SJSA1 (cell line): ENCODE data around the gene DLGAP1. TPM values are rescaled to one million over a fixed set of nuclear protein-coding genes. Genes with fewer than 3 reads are reported as not detected.

Source experiments
- DNase-seq, 2 experiments: peaks; one replicate each; pipeline ENCODE4 v3.0.0-alpha.2; 2015 to 2020; ENCODE audit warnings: low spot score in 2 of 2, low read depth in 1 of 2
- H3K27ac ChIP-seq: fragments of 250-450 bp; sonication (Bioruptor Pico); 2 replicates; pipeline ENCODE4 v1.5.1; 2020; ENCODE audit warnings: mild to moderate bottlenecking, moderate library complexity
- H3K27me3 ChIP-seq: fragments of 250-450 bp; sonication (Bioruptor Pico); replicated peaks from 2 replicates; pipeline ENCODE4 v1.5.1; 2020; ENCODE audit warnings: mild to moderate bottlenecking, moderate library complexity
- H3K36me3 ChIP-seq: fragments of 250-450 bp; sonication (Bioruptor Pico); 2 replicates; pipeline ENCODE4 v1.5.1; 2020; ENCODE audit warnings: mild to moderate bottlenecking
- H3K4me1 ChIP-seq: fragments of 250-450 bp; sonication (Bioruptor Pico); replicated peaks from 2 replicates; pipeline ENCODE4 v1.6.1; 2021; ENCODE audit warnings: mild to moderate bottlenecking
- H3K4me3 ChIP-seq: fragments of 250-450 bp; sonication (Bioruptor Pico); 2 replicates; pipeline ENCODE4 v1.5.1; 2020; ENCODE audit warnings: mild to moderate bottlenecking
- H3K9me3 ChIP-seq: fragments of 250-450 bp; sonication (Bioruptor Pico); replicated peaks from 2 replicates; pipeline ENCODE4 v1.5.1; 2020; ENCODE audit warnings: mild to moderate bottlenecking
- total RNA-seq: library from RNA; depleted of rRNA; stranded (reverse); fragments of >200 nt; shearing (Covaris generic); gene quantifications from 2 replicates; pipeline ENCODE4 v1.2.3, GENCODE V29; 2014

The DLGAP1 gene
- total RNA-seq, 1 experiment from 2014 or later = not detected

DNA sequence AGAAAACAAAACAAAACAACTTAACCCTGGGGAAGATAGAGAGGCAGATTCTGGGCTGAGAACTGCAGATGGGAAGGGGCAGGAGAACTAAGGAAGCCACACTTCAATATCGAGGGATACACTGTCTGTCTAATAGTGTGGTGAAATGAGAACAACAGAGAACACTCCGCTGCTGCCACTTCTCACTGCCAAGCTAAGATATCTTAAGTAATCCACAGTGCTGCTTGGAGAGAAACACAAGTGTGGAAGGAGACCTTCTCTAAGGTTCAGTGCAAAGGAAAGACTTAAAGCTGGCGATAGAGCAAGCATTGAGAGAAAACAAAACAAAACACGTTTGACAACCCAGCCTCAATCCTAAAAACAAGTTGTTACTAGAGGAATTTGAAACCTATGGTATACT lies 37.4 kb downstream of the DLGAP1 start:
- Histone ChIP-seq H3K4me1 (no peaks in the 10 kb centered on the region), H3K36me3 (no peaks in the 10 kb centered on the region), H3K27ac (no peak overlapping the region), H3K4me3 (no peak overlapping the region), H3K27me3 (no peaks in the 10 kb centered on the region), H3K9me3 (no peaks in the 10 kb centered on the region)
- DNase-seq = no peak

DNA sequence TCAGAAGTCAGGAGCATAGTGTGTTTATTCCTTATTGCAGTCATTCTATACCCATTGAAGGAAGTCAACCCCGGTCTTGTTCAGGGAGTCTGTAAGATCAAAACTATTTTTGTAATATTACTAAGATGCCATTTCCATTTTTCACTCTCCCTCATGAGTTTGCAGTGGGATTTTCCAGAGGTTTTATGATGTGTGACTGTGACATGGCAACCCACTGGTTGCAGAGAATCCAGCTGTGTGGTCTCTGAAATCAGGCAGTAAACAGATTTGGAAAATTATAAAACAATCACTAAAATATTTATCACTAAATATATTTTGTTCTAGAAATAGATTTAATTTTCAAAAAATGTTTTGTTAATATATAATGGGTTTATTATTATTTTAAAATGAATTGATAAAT lies 38.1 kb downstream of the DLGAP1 start:
- H3K4me1 ChIP-seq = no peaks in the 10 kb centered on the region
- H3K27me3 ChIP-seq = no peaks in the 10 kb centered on the region

DNA sequence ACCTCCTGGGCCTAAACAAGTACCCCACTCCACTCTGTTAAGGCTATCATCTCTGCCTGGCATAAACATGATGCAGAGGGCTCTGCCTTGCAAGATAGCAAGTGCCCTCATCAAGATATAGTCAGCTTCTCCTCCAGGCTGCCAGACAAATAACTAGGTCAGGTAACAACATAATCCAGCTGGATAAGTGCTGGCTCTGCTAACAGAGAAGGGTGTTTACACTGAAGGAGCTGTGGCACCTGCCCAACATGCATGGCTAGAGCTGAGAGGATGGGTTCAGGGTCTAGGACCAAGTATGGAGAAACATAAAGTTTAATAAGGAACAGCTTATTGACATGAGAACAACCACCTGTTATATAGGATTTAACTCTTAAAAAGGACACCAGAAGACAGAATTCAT lies 42.8 kb downstream of the DLGAP1 start:
- Histone ChIP-seq H3K4me1 (no peaks in the 10 kb centered on the region), H3K36me3 (no peaks in the 10 kb centered on the region), H3K27me3 (no peaks in the 10 kb centered on the region), H3K9me3 (no peaks in the 10 kb centered on the region), H3K27ac (no peak overlapping the region), H3K4me3 (no peak overlapping the region)
- DNase-seq = no peak

More for the DNA sequence above, 38.1 kb downstream of the DLGAP1 start:
- H3K36me3 ChIP-seq = no peaks in the 10 kb centered on the region
- no peak overlapping the region for H3K4me3 ChIP-seq
- H3K9me3 ChIP-seq = no peaks in the 10 kb centered on the region
- DNase-seq = no peak
- H3K27ac ChIP-seq = no peak overlapping the region

DNA sequence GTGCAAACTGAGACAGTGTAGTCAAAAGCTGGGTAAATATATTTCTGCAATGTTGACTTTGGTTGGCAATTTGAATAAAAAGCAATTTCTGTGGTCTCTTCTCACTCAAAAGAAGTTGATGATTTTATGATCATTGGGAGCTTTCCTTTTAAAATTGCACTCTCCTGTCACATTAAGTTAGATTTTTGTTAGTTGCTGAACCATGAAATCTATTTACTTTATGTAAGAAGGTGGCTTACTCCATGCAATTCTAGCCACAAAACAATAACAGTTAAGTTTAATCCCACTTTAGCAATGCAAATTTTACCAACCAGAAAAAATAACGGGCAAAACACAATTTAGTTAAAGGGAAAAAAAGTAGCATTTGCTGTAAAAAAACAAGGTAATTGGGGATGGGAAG lies 48.3 kb downstream of the DLGAP1 start:
- H3K4me3 ChIP-seq = no peak overlapping the region
- no peaks in the 10 kb centered on the region for H3K4me1 ChIP-seq
- H3K27me3 ChIP-seq = no peaks in the 10 kb centered on the region
- no peaks in the 10 kb centered on the region for H3K9me3 ChIP-seq
- H3K27ac ChIP-seq = no peak overlapping the region
- no peak for DNase-seq
- H3K36me3 ChIP-seq = no peaks in the 10 kb centered on the region

DNA sequence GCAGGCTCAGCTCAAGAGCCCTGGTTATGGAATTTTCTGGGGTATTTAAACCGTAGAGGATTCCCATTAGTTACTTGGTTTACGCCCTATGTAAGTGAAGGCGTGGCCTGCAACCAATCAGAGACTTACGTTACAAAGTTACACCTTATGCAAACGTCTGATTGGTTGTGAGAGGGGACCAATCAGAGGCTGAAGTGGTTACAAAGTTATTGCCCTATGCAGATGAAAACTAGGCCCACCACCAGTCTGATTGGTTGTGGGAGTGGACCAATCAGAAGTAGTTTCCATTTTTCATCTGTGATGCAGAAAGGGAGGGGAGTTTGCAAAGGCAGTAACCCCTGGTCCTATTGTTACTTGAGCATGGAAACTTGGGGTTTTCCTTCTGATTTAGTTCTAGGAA lies 49.1 kb downstream of the DLGAP1 start:
- H3K9me3 ChIP-seq = no peaks in the 10 kb centered on the region
- no peaks in the 10 kb centered on the region for H3K27me3 ChIP-seq
- DNase-seq = no peak
- H3K27ac ChIP-seq = no peak overlapping the region
- no peaks in the 10 kb centered on the region for H3K4me1 ChIP-seq
- no peak overlapping the region for H3K4me3 ChIP-seq
- no peaks in the 10 kb centered on the region for H3K36me3 ChIP-seq

DNA sequence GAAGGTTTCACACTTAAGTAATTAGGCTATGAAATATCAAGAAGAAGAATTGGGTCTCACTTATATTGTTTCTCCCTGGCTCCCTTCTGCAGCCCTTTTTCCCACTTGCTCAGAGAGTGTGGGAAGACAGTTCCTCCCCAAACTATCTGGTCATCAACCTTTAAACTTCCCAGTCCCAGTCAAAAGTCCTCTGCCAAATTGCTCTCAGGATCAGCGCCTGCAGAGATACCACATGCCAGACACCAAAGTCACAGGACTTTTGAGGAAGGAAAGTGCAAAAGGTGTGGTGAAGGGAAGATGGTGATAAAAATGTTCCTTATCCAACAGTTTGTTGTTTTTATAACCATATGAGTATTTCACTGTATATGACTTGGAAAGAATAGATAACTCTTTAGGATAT lies 51.3 kb downstream of the DLGAP1 start:
- DNase-seq = no peak
- H3K36me3 ChIP-seq = no peaks in the 10 kb centered on the region
- H3K27me3 ChIP-seq = no peaks in the 10 kb centered on the region
- no peak overlapping the region for H3K4me3 ChIP-seq
- H3K27ac ChIP-seq = no peak overlapping the region
- no peaks in the 10 kb centered on the region for H3K4me1 ChIP-seq
- H3K9me3 ChIP-seq = no peaks in the 10 kb centered on the region

DNA sequence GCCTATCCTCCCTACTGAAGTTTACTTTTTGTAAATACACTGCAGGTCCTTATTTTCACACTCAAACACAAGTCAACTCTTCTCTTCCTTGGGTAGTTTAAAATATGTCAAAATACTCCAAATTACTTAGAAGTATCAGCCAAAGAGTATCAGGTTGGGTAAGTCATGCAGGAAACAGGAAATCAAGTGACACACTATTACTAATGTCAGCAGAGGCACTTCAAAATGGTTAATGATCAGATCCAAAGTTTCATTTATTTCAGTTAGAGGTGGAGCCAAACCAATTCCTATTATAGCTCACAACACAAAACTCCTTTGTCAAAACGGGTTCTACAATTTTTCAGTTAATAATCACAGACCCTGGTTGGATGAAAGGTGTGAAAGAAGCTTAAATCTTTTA lies 54.2 kb downstream of the DLGAP1 start:
- 0 out of 2 replicates have a peak, but pooled peaks cover 2% of the 10 kb centered on the region for H3K27me3 ChIP-seq
- no peaks in the 10 kb centered on the region for H3K4me1 ChIP-seq
- no peaks in the 10 kb centered on the region for H3K9me3 ChIP-seq
- no peak overlapping the region for H3K27ac ChIP-seq
- H3K36me3 ChIP-seq = no peaks in the 10 kb centered on the region
- no peak overlapping the region for H3K4me3 ChIP-seq
- no peak for DNase-seq

DNA sequence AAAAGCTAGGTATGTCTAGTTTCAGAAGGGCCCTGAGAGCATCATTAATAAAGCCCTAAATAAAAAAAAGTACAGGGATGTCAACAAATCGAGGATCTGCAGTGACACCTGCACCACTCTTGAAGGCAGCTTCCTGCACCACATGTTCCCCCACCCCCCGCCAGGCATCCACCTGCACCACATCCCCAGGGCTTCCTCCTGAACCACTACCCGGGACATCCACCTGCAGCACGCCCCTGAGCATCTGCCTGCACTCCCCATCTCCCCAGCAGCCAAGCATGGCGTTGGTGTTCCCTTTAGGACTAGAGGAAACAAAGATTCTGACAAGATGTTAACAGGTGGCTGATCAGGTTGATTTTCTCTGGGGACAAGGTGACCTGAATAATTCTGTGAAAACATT lies 55.2 kb downstream of the DLGAP1 start:
- Histone ChIP-seq H3K9me3 (no peaks in the 10 kb centered on the region), H3K4me3 (no peak overlapping the region)
- DNase-seq = no peak

DNA sequence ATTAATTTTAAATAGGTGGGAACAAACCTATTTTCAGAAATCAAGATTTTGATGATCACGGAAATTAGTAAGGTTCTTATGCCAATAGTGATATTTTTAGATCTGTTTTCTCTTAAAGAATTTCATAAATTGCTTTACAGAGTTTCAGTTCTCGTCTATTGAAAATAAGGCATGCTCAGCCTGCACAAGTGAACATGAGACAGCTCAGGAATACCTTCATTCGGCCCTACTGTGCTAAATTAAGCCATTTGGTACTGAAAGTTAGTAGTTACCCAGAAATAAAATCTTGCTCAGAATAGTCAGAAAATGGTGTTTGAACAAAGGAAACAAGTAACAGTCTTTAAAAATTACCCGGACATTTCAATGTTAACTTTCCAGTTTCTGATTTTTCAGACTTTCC lies 60.4 kb downstream of the DLGAP1 start:
- no peak overlapping the region for H3K4me3 ChIP-seq
- H3K4me1 ChIP-seq = no peaks in the 10 kb centered on the region
- no peak overlapping the region for H3K27ac ChIP-seq
- H3K9me3 ChIP-seq = no peaks in the 10 kb centered on the region
- H3K27me3 ChIP-seq = 0 out of 2 replicates have a peak, but pooled peaks cover 2% of the 10 kb centered on the region
- no peaks in the 10 kb centered on the region for H3K36me3 ChIP-seq
- no peak for DNase-seq

More for the DNA sequence above, 55.2 kb downstream of the DLGAP1 start:
- Histone ChIP-seq H3K4me1 (no peaks in the 10 kb centered on the region), H3K36me3 (no peaks in the 10 kb centered on the region), H3K27me3 (0 out of 2 replicates have a peak, but pooled peaks cover 2% of the 10 kb centered on the region), H3K27ac (no peak overlapping the region)

DNA sequence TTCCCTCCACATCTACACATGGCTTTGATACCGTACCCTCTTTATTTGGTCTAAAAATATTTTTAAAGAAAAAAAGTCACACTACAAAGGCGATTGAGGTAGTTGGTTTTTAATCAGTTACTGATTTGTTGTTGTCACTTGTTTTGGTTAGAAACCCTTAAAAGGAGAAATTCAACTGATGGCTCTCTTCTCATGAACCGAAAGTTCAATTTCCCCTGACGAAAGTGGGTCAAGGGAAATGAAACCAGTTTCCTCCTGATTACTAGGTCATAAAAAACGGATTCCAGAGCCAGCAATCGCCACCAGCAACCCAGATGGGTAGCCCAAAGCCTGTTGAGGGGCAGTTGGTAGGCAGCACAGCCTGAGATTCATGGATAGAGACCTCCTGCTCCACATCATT lies 63.2 kb downstream of the DLGAP1 start:
- no peak for DNase-seq
- H3K27me3 ChIP-seq = no peaks in the 10 kb centered on the region
- H3K27ac ChIP-seq = no peak overlapping the region
- no peaks in the 10 kb centered on the region for H3K36me3 ChIP-seq
- no peaks in the 10 kb centered on the region for H3K9me3 ChIP-seq
- no peak overlapping the region for H3K4me3 ChIP-seq
- H3K4me1 ChIP-seq = no peaks in the 10 kb centered on the region

DNA sequence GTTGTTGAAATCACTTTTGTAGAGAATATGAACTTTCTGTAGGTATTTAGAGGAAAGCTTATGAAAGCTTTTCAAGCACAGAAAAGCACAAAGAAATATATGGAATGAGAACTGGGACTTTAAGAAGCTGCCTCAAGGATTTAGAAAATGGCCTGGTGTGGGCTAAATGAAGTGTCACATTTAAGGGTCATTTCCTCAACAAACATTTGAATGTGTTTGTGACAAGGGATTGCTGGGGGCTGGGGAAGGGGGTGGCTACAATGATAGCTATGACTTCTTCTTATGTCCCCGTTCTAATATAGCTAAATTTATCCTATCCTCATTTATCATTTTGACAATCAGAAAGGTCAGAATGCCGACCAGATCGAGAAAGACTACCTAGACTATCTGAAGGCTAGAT lies 69.2 kb downstream of the DLGAP1 start:
- Histone ChIP-seq H3K27ac (no peak overlapping the region), H3K36me3 (no peaks in the 10 kb centered on the region), H3K27me3 (no peaks in the 10 kb centered on the region; the same call in 1 of the 2 replicates), H3K4me1 (no peaks in the 10 kb centered on the region), H3K4me3 (no peak overlapping the region), H3K9me3 (no peaks in the 10 kb centered on the region)
- DNase-seq = no peak

DNA sequence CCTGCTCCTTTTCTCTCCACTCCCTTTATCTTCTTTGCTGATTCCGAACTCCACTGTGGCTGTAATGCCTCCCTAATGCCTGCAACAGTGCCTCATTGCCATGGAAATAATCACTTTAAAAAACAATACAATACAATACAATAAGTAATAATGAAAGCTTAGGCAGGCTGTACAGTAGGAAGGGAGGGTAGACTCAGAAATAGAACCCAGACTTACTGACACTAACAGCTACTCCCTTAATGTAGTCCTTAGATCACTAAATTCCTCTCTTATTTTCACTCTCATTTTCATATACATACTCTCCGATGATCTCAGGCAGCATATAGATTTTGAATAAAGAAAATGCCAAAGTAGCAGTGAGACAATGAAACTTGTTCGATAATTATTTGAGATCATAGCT lies 70.2 kb downstream of the DLGAP1 start:
- no peaks in the 10 kb centered on the region for H3K9me3 ChIP-seq
- no peaks in the 10 kb centered on the region; the same call in 1 of the 2 replicates for H3K27me3 ChIP-seq
- DNase-seq = no peak
- no peak overlapping the region for H3K27ac ChIP-seq
- no peaks in the 10 kb centered on the region for H3K4me1 ChIP-seq
- H3K36me3 ChIP-seq = no peaks in the 10 kb centered on the region
- H3K4me3 ChIP-seq = no peak overlapping the region

DNA sequence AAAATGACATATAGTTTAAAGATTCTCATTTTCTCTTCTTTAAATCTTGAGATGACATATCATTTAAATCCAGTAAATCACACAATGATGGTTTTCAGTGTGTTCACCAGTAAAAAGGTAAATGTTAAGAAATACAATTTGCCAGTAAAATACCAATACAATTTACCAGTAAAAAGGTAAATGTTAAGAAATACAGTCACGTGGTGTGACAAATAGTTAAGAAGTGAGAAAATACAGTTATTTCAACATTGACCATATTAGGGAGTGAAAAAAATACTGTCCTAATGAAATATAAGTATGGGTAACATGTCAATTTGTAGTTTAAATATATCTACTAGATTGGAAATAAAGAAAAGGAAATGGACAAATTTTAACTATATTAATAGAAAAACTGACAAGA lies 80.5 kb downstream of the DLGAP1 start:
- Histone ChIP-seq H3K9me3 (no peaks in the 10 kb centered on the region), H3K36me3 (no peaks in the 10 kb centered on the region), H3K4me3 (no peak overlapping the region), H3K27ac (no peak overlapping the region), H3K4me1 (no peaks in the 10 kb centered on the region), H3K27me3 (no peaks in the 10 kb centered on the region)
- DNase-seq = no peak

DNA sequence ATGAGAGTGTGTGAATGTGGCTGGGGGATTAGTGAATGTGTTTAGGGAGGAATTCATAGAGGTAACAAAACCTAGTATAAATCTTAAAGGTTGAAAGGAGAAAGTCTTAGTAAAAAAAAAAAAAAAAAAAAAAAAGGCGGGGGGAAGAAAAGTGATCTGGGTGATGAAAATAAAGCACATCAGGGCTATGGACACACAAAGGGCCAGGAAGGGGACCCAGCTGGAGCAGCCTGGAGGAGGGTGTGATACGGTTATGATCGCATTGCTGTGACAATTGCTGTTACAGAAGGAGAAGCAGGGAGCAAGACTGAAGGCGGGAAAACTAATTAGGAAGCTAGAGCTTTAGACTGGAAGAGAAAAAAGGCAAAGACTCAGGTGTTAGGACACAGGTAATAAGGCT lies 85.4 kb downstream of the DLGAP1 start:
- Histone ChIP-seq H3K27me3 (no peaks in the 10 kb centered on the region), H3K9me3 (no peaks in the 10 kb centered on the region), H3K27ac (no peak overlapping the region), H3K36me3 (no peaks in the 10 kb centered on the region), H3K4me1 (no peaks in the 10 kb centered on the region), H3K4me3 (no peak overlapping the region)
- DNase-seq = no peak

DNA sequence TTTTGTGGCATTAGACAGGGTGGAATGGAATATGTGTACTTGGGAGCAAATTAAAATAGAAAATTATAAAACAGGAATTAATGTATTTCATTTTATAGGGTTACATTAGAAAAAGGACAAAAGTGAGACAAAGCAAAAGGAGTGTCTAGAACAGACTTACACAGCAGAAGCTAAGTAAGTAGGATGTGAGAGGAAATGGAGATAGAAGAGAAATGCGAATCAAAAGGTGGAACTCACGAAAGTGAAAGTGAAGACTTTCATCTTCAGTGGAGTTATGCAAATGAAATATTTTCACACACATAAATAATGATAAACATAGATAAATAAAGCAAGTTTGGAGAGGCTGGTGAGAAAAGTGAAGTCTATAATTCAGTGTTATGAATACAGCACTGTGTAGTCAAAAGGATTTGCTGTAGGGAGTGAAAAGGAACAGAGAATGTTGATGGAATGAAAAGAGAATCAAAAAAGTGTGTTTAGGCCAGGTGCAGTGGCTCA lies 94.8 kb downstream of the DLGAP1 start:
- no peak overlapping the region for H3K27ac ChIP-seq
- H3K9me3 ChIP-seq = no peaks in the 10 kb centered on the region
- no peaks in the 10 kb centered on the region for H3K36me3 ChIP-seq
- no peaks in the 10 kb centered on the region for H3K27me3 ChIP-seq
- no peaks in the 10 kb centered on the region for H3K4me1 ChIP-seq
- no peak for DNase-seq
- no peak overlapping the region for H3K4me3 ChIP-seq
